ENCODE measurements around the gene CERS2. TPM values are rescaled to one million over a fixed set of nuclear protein-coding genes. Genes with fewer than 3 reads are reported as not detected.

Gene CERS2
- total and polyA plus RNA-seq, 2 of the 8 experiments (the other 6 are each of a cell fraction or from before 2014, with no cell fraction given), result 216 to 237 TPM

DNA sequence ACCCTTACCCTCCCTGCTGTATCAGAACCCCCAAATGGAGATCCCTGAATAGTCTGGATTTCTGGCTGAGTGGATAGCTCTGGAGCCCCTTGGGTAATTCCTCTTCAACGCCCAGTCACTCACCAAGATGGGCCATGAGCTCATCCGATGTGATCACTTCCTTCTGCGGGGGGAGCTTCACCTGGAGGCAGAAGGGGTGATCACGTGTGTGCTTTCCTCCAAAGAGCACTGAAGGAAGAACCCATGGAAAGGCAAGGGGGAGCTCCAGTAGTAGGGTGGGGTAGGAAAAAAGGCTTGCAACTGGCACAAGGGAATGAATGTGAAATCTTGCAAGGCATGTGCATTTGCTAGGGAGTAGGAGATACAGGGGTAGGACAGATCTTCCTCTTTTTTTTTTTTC is 27.0 kb upstream of the CERS2 start (continued):
- TF ChIP-seq TBP (IDR thresholded peaks at IDR 0.05; ENCODE audit: low read depth, low read length), result no peak

Measured in H1 (cell line).